ENCODE measurements around the gene PHTF2.

PHTF2 gene

DNA sequence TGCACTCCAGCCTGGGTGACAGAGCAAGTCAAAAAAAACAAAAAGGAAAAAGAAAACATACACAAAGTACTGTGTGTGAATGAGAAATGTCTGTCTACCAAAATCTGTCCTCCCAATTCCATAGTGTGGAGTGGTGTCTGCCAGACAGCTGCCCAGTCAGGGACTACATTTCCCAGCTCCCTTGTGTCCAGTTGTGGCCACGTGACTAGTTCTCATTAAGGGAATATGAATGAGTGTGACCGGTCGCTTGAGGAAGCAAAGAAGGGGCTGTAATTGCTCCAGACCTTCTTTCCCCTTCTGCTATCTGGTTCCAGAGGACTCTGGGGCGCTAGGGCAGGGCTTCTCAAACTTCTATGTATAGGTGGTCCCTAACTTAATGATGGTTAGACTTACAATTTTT lies 204.1 kb downstream of the PHTF2 start:
- H3K4me1 ChIP-seq (ENCODE audit: insufficient read depth, low read length), result no peaks in the 10 kb centered on the region

DNA sequence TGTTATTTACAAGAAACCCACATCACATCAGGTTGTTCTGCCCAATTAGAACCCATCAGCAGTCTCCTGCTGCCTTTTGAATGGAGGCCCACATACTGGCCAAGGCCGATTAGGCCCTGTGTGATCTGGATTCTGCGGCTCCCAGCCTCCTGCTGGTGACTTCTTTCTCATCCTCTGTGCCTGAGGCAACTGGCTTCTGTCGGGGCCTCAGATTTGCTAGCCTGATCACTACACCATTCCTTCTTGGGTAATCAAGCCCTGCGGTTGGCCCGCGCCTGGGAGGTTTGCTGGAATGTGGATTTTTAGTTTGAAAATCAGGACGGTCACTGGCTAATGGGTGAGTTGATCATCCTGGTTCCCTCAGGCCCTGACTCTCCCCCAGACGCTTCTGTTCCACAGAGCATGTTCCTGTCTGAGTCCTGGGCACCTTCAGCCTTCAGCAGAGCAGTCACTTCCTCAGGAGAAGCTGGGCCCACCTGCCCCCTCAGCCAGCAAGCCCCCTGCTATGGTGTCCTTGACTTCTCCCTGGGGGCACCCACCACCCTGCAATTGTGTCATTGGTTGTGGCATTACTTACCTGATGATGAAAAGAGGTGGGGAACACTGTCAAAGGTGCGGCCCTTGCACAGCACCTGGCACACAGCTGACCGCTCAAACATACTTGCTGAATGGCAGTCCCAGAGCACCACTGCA lies 207.6 kb downstream of the PHTF2 start:
- Histone ChIP-seq H3K36me3 (ENCODE audit: insufficient read depth, low read length) (no peaks in the 10 kb centered on the region), H3K4me3 (ENCODE audit: low read depth in 1 of 2, low read length in 2 of 2) (no peak overlapping the region), H3K9me3 (ENCODE audit: low read length) (no peaks in the 10 kb centered on the region), H3K27ac (ENCODE audit: low read depth, low read length) (no peak overlapping the region), H3K9ac (ENCODE audit: low read length) (no peak overlapping the region), H3K4me1 (ENCODE audit: insufficient read depth, low read length) (no peaks in the 10 kb centered on the region), H3K27me3 (ENCODE audit: control insufficient read depth in 1 of 2, insufficient read depth in 2 of 2, low read length in 2 of 2) (no peaks in the 10 kb centered on the region)

More for the DNA sequence above, 204.1 kb downstream of the PHTF2 start:
- Histone ChIP-seq H3K27ac (ENCODE audit: low read depth, low read length) (no peak overlapping the region), H3K9me3 (ENCODE audit: low read length) (no peaks in the 10 kb centered on the region), H3K27me3 (ENCODE audit: control insufficient read depth in 1 of 2, insufficient read depth in 2 of 2, low read length in 2 of 2) (no peaks in the 10 kb centered on the region), H3K9ac (ENCODE audit: low read length) (no peak overlapping the region), H3K4me3 (ENCODE audit: low read depth in 1 of 2, low read length in 2 of 2) (no peak overlapping the region), H3K36me3 (ENCODE audit: insufficient read depth, low read length) (no peaks in the 10 kb centered on the region)

All from muscle layer of colon (tissue), 2 donors.